Measurements from ENCODE around the gene PARD3.

DNA sequence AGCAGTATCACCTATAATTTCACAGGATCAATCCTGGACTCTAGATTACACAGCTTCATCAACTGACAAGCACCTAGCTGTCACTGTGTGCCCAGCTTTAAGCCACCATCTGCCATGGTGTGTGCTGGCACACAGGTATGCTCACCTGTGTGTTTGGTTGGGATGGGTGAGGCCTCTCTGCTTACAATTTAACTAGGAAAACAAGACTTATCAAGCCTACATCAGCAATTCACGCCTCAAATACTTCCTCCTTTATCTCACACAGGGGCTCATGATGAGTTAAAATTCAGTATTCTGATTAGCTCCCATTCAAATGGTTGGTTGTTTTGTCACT, 608.2 kb downstream of the PARD3 start:
- TF ChIP-seq, protein P1, sequence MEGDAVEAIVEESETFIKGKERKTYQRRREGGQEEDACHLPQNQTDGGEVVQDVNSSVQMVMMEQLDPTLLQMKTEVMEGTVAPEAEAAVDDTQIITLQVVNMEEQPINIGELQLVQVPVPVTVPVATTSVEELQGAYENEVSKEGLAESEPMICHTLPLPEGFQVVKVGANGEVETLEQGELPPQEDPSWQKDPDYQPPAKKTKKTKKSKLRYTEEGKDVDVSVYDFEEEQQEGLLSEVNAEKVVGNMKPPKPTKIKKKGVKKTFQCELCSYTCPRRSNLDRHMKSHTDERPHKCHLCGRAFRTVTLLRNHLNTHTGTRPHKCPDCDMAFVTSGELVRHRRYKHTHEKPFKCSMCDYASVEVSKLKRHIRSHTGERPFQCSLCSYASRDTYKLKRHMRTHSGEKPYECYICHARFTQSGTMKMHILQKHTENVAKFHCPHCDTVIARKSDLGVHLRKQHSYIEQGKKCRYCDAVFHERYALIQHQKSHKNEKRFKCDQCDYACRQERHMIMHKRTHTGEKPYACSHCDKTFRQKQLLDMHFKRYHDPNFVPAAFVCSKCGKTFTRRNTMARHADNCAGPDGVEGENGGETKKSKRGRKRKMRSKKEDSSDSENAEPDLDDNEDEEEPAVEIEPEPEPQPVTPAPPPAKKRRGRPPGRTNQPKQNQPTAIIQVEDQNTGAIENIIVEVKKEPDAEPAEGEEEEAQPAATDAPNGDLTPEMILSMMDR (IDR thresholded peaks at IDR 0.05; ENCODE audit: extremely low read depth in 1 of 2, insufficient read depth in 1 of 2, low read depth in 1 of 2, low read length in 2 of 2), result no peak
- TF ChIP-seq, protein P2, sequence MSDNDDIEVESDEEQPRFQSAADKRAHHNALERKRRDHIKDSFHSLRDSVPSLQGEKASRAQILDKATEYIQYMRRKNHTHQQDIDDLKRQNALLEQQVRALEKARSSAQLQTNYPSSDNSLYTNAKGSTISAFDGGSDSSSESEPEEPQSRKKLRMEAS (IDR thresholded peaks at IDR 0.05; ENCODE audit: insufficient read depth, insufficient read length), result no peak
- TF ChIP-seq MYC (IDR thresholded peaks at IDR 0.05; ENCODE audit: low read depth, low read length), result no peak
